Measurements from ENCODE around the gene BTBD3.

The BTBD3 gene

GRCh38 chr20:11917663-11918062 is at the start of gene BTBD3:
BTBD3 (plus strand) TSS chr20:11917893; CDS start chr20:11918276, 383 bp downstream.
- peaks cover 2% of the 10 kb centered on the region for H3K4me1 Mint-ChIP-seq (ENCODE audit: low read depth)
- H3K27me3 Mint-ChIP-seq = no peaks in the 10 kb centered on the region
- no peaks in the 10 kb centered on the region for H3K36me3 Mint-ChIP-seq
- H3K9me3 Mint-ChIP-seq (ENCODE audit: low read depth) = no peaks in the 10 kb centered on the region
- no peak within 1 kb of the TSS for H3K4me3 Mint-ChIP-seq
- no peak within 1 kb of the TSS for H3K27ac Mint-ChIP-seq

DNA sequence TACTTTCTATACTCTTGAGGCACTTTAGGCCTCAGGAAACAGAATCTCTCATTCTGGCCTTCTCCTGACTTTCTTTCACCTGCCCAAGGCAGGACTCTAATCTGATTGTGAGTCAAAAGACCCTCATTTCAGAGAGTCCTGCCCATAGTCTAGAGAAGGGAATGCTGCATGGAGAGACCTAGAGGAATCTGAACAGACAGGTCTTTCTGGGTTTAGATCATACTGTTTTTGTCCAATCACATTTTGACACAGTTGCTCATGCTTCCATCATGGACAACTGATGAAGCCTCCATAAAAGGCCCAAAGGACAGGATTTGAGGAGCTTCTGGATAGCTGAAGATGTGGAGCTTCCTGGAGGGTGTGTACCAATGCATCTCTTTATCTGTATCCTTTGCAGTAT is 48.1 kb upstream of the BTBD3 start:
- H3K9me3 Mint-ChIP-seq (ENCODE audit: low read depth) = no peaks in the 10 kb centered on the region
- H3K27ac Mint-ChIP-seq = no peak overlapping the region
- peaks cover 3% of the 10 kb centered on the region for H3K27me3 Mint-ChIP-seq
- no peaks in the 10 kb centered on the region for H3K4me1 Mint-ChIP-seq (ENCODE audit: low read depth)
- no peaks in the 10 kb centered on the region for H3K36me3 Mint-ChIP-seq
- no peak overlapping the region for H3K4me3 Mint-ChIP-seq

- Mint-ChIP-seq H3K4me3 (no peak overlapping the region), H3K36me3 (no peaks in the 10 kb centered on the region), H3K4me1 (ENCODE audit: low read depth) (no peaks in the 10 kb centered on the region), H3K9me3 (ENCODE audit: low read depth) (no peaks in the 10 kb centered on the region), H3K27ac (no peak overlapping the region), H3K27me3 (peaks cover 3% of the 10 kb centered on the region)
Measured at GRCh38 chr20:11870411-11870810, 47.3 kb upstream of the BTBD3 start.

DNA sequence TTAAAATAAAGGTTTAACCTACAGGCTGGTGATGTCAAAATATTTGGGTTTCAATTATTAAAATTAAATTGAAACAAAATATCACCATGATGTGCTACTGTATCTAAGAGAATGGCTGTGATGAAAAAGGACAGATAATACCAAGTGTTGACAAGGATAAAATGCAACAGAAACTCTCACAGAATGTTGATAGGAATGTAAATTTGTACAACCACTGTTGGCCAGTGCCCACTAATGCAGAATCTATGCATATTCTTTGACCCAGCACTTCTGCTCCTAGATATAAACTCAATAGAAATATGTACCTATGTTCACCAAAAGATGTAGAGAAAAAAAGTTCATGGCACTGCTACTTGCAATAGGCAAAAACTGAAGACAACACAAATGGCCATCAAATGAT is 41.1 kb upstream of the BTBD3 start:
- no peaks in the 10 kb centered on the region for H3K36me3 Mint-ChIP-seq
- H3K27ac Mint-ChIP-seq = no peak overlapping the region
- H3K9me3 Mint-ChIP-seq (ENCODE audit: low read depth) = no peaks in the 10 kb centered on the region
- no peak overlapping the region for H3K4me3 Mint-ChIP-seq
- H3K27me3 Mint-ChIP-seq = peaks cover 3% of the 10 kb centered on the region
- no peaks in the 10 kb centered on the region for H3K4me1 Mint-ChIP-seq (ENCODE audit: low read depth)

GRCh38 chr20:11880680-11881079 is 37.0 kb upstream of the BTBD3 start:
- H3K27me3 Mint-ChIP-seq = peaks cover 5% of the 10 kb centered on the region
- no peak overlapping the region for H3K4me3 Mint-ChIP-seq
- H3K36me3 Mint-ChIP-seq = peaks cover 2% of the 10 kb centered on the region
- H3K4me1 Mint-ChIP-seq (ENCODE audit: low read depth) = no peaks in the 10 kb centered on the region
- no peak overlapping the region for H3K27ac Mint-ChIP-seq
- H3K9me3 Mint-ChIP-seq (ENCODE audit: low read depth) = no peaks in the 10 kb centered on the region

- no peaks in the 10 kb centered on the region for H3K4me1 Mint-ChIP-seq (ENCODE audit: low read depth)
- peaks cover 2% of the 10 kb centered on the region for H3K36me3 Mint-ChIP-seq
- no peak overlapping the region for H3K27ac Mint-ChIP-seq
- H3K4me3 Mint-ChIP-seq = no peak overlapping the region
- peaks cover 5% of the 10 kb centered on the region for H3K27me3 Mint-ChIP-seq
- no peaks in the 10 kb centered on the region for H3K9me3 Mint-ChIP-seq (ENCODE audit: low read depth)
Measured at GRCh38 chr20:11881449-11881848, 36.2 kb upstream of the BTBD3 start.

- H3K36me3 Mint-ChIP-seq = peaks cover 2% of the 10 kb centered on the region
- no peaks in the 10 kb centered on the region for H3K9me3 Mint-ChIP-seq (ENCODE audit: low read depth)
- H3K27me3 Mint-ChIP-seq = peaks cover 4% of the 10 kb centered on the region
- no peak overlapping the region for H3K27ac Mint-ChIP-seq
- H3K4me3 Mint-ChIP-seq = no peak overlapping the region
- no peaks in the 10 kb centered on the region for H3K4me1 Mint-ChIP-seq (ENCODE audit: low read depth)
Measured at GRCh38 chr20:11882651-11883050, 35.0 kb upstream of the BTBD3 start.

DNA sequence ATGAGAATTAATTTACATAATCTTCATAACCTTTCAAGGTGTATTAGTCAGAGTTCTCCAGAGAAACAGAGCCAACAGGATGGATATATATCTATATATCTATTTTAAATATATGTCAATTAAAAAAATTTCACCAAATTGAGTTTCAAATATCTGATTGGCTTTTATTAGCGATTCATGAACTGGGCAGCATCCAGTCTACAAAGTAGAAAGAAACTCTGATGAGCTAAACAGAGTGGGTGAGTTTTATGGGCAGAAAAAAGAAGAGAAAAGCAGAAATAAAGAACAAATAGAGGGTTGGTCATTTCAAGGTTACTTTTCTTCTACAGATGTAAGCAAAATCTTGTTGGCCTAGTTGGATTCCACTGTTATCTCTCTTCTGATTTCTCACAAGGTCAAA is 29.0 kb upstream of the BTBD3 start:
- Mint-ChIP-seq H3K4me3 (no peak overlapping the region), H3K4me1 (ENCODE audit: low read depth) (peaks cover 19% of the 10 kb centered on the region)

DNA sequence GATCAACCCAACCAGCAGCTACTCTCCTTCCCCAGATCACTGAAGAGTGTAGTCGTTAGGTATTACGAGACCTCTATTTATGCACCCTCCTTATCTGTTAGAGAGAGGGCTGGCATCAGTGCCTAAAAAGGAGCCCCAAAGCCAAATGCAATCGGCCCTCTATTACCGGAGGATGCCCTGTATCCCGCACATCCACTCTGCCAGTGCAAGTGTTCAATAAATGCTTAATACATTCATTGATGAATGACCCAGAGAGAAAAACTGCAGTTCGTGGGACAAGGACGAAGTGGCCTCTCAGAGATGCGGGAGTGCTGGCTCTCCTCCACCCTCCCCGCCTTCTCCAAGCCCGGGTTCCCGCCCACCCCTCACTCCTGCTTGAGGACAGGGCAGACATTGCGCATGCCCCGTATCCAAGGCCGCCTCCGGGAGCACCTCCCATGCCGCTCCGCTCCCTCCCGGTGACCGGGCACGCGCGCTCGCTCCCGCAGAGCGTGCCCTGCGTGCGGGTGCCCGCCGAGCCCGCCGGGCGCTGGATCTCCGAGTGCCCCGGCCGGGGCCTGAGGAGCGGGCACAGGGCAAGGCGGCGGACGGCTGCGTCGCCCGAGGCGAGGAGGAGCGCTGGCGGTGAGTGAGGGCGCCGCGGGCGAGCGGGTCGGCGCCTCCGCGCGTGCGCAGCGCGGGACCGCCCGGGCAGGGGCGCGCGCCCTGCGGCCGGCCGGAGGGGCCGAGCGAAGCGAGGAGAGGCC is 27.2 kb upstream of the BTBD3 start:
- Mint-ChIP-seq H3K36me3 (no peaks in the 10 kb centered on the region), H3K27ac (no peak overlapping the region), H3K27me3 (peaks cover 14% of the 10 kb centered on the region), H3K4me1 (ENCODE audit: low read depth) (peaks cover 19% of the 10 kb centered on the region), H3K4me3 (peak overlapping the region; percentile 84), H3K9me3 (ENCODE audit: low read depth) (no peaks in the 10 kb centered on the region)

More for the DNA sequence above, 29.0 kb upstream of the BTBD3 start:
- Mint-ChIP-seq H3K27me3 (peaks cover 14% of the 10 kb centered on the region), H3K36me3 (peaks cover 2% of the 10 kb centered on the region), H3K9me3 (ENCODE audit: low read depth) (no peaks in the 10 kb centered on the region), H3K27ac (no peak overlapping the region)

- Mint-ChIP-seq H3K4me3 (peak overlapping the region; percentile 78), H3K27me3 (peaks cover 14% of the 10 kb centered on the region), H3K27ac (no peak overlapping the region)
Measured at GRCh38 chr20:11891077-11891775, 26.5 kb upstream of the BTBD3 start.

DNA sequence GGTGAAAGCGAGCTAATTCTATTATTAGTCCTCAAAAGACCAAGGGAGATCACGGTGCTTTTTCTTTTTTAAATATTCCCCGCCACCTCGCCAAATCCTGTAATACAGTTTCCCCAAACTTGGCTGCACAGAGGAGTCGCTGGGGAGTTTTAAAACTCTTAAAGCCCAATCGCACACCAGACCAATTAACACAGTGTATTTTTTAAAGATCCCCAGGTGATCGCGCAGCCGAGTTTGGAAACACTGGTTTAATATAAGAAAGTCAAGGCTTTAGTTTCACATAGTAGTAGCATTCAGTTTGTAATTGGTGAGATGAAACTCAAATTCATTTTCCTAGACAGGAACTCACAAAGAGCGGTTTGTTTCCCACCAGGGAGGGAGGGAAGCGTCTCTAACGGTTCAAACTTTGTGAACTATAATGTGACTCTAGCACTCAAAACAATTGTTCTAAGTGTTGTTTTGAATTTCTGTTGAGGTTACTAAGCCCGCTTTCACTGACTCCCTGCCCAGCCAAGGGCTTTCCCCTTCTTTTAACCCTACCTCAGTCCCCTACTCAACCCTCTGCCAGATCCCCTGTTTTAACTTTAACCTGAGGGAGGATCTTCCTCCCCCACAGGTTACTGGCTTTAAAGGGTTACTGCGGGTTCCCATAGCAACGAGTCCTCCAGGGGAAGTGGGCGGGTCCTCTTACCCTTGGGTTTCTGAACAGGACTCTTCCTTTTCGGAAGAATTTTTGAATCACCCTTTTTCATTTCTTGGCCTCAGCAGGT is 25.7 kb upstream of the BTBD3 start:
- Mint-ChIP-seq H3K27me3 (peaks cover 14% of the 10 kb centered on the region), H3K9me3 (ENCODE audit: low read depth) (no peaks in the 10 kb centered on the region), H3K4me3 (peak overlapping the region; percentile 78), H3K4me1 (ENCODE audit: low read depth) (peaks cover 19% of the 10 kb centered on the region), H3K27ac (no peak overlapping the region), H3K36me3 (no peaks in the 10 kb centered on the region)

More at GRCh38 chr20:11891077-11891775, 26.5 kb upstream of the BTBD3 start:
- Mint-ChIP-seq H3K4me1 (ENCODE audit: low read depth) (peaks cover 19% of the 10 kb centered on the region), H3K36me3 (no peaks in the 10 kb centered on the region), H3K9me3 (ENCODE audit: low read depth) (no peaks in the 10 kb centered on the region)

DNA sequence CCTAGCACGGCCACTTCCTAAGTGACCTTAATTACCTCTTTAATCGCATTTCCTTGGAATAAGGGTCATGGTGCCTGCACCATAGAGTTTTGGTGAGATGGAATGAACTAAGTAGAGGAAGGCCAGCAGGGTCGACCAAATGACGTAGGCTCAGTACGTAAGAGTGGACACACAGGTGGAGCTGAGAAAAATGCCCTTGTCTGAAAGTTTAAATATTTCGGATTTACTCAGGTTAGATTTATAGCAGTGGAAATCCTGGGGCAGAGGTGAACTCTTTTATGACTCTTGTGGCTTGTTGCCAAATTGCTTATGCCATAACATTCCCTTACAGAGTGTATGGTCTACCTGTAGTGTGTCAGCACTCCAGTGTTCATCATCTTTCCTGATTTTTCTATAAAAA is 23.6 kb upstream of the BTBD3 start:
- H3K9me3 Mint-ChIP-seq (ENCODE audit: low read depth) = no peaks in the 10 kb centered on the region
- peaks cover 17% of the 10 kb centered on the region for H3K27me3 Mint-ChIP-seq
- no peak overlapping the region for H3K27ac Mint-ChIP-seq
- no peaks in the 10 kb centered on the region for H3K36me3 Mint-ChIP-seq
- H3K4me1 Mint-ChIP-seq (ENCODE audit: low read depth) = peaks cover 19% of the 10 kb centered on the region
- H3K4me3 Mint-ChIP-seq = no peak overlapping the region

- Mint-ChIP-seq H3K4me3 (no peak overlapping the region), H3K9me3 (ENCODE audit: low read depth) (no peaks in the 10 kb centered on the region), H3K4me1 (ENCODE audit: low read depth) (peaks cover 13% of the 10 kb centered on the region), H3K36me3 (no peaks in the 10 kb centered on the region), H3K27ac (no peak overlapping the region), H3K27me3 (peaks cover 9% of the 10 kb centered on the region)
Measured at GRCh38 chr20:11895861-11896387, 21.8 kb upstream of the BTBD3 start.

DNA sequence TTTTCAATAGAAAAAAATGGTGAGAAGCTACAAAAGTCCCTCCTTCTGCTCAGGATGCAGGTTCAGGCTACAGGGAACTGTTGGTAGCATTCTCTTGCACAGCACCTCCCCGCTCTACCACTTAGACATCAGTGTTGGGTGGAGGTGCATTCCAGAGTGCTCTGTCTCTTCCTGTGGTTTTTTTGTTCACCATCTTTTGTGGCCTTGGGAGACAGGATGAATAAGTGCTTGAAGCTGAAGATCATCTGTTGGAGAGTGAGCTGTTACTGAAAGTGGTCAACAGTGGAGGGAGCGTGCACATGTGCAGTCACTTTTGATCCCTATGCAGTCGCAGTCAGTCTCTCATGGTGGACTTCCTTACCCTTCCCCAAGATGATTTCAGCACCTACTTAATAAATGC is 16.6 kb upstream of the BTBD3 start:
- no peak overlapping the region for H3K4me3 Mint-ChIP-seq
- peaks cover 3% of the 10 kb centered on the region for H3K27me3 Mint-ChIP-seq
- no peaks in the 10 kb centered on the region for H3K9me3 Mint-ChIP-seq (ENCODE audit: low read depth)
- H3K36me3 Mint-ChIP-seq = no peaks in the 10 kb centered on the region
- H3K27ac Mint-ChIP-seq = no peak overlapping the region
- no peaks in the 10 kb centered on the region for H3K4me1 Mint-ChIP-seq (ENCODE audit: low read depth)

- Mint-ChIP-seq H3K9me3 (ENCODE audit: low read depth) (no peaks in the 10 kb centered on the region), H3K4me1 (ENCODE audit: low read depth) (no peaks in the 10 kb centered on the region), H3K36me3 (no peaks in the 10 kb centered on the region), H3K4me3 (no peak overlapping the region), H3K27ac (no peak overlapping the region), H3K27me3 (peaks cover 3% of the 10 kb centered on the region)
Measured at GRCh38 chr20:11902285-11902697, 15.4 kb upstream of the BTBD3 start.
